ENCODE measurements around the gene NAA25.
"Not testable (repeated sequence)": the region's sequence is repeated elsewhere in the genome, so short reads cannot be mapped to it uniquely, and the experiment has no call there.

NAA25 gene

DNA sequence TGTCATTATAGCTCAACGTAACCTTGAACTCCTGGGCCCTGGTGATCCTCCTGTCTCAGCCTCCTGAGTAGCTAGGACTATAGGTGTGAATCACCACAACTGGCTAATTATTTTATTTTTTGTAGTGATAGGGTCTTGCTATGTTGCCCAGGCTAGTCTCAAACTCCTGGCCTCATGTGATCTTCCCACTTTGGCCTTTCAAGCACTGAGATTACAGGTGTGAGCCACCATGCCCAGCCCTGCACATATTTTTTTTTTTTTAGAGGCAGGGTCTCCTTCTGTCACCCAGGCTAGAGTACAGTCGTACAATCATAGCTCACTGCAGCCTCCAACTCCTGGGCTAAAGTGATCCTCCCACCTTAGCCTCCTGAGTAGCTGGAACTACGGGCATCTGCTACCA, 104.5 kb downstream of the NAA25 start (continued):
- no peak for TF ChIP-seq CSRNP3 (CRISPR knock-in tag; IDR thresholded peaks at IDR 0.05)
- TF ChIP-seq GLIS3 (CRISPR knock-in tag; IDR thresholded peaks at IDR 0.05): no peak
- TF ChIP-seq ISL1 (CRISPR knock-in tag; IDR thresholded peaks at IDR 0.05): no peak
- TF ChIP-seq ZFP30 (CRISPR knock-in tag; IDR thresholded peaks at IDR 0.05): no peak
- no peak for TF ChIP-seq CSDC2 (CRISPR knock-in tag; IDR thresholded peaks at IDR 0.05)

- ATAC-seq: no peak
- peak; percentile 41 for TF ChIP-seq ISL1 (CRISPR knock-in tag; IDR thresholded peaks at IDR 0.05)
- TF ChIP-seq ESRRG (CRISPR knock-in tag; IDR thresholded peaks at IDR 0.05): no peak
These were observed 107.0 kb downstream of the NAA25 start for GRCh38 chr12:112001576-112001975.

DNA sequence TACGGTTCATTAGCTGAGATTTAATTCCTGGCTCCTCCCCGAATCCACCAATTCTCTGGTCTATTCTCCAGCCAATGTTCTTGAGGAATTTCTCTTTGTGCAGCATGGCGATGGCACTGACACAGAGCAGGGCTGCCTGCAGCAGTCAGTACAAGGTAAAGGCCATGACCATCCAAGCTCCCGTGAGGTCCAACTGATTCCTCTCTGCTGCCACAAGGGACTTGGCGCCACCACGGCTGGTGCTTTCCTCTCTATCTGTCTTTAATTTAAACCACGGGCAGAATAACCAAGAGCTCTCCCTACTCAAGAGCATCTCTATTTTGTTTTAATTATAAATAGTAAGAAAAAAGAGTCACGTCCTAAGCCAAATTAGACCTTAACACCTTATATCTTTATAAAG, 107.8 kb downstream of the NAA25 start:
- TF ChIP-seq ZNF8 (CRISPR knock-in tag; IDR thresholded peaks at IDR 0.05) (no peak), ZFP3 (CRISPR knock-in tag; IDR thresholded peaks at IDR 0.05) (no peak), SNAI2 (CRISPR knock-in tag; IDR thresholded peaks at IDR 0.05) (no peak), OSR1 (CRISPR knock-in tag; IDR thresholded peaks at IDR 0.05) (no peak)
- no peak for ATAC-seq

GRCh38 chr12:111999129-111999528, 109.5 kb downstream of the NAA25 start:
- ATAC-seq: not testable (repeated sequence)

GRCh38 chr12:111998015-111998414, 110.6 kb downstream of the NAA25 start:
- ATAC-seq: no peak
- no peak for TF ChIP-seq ESRRG (CRISPR knock-in tag; IDR thresholded peaks at IDR 0.05)
- TF ChIP-seq, protein P1, sequence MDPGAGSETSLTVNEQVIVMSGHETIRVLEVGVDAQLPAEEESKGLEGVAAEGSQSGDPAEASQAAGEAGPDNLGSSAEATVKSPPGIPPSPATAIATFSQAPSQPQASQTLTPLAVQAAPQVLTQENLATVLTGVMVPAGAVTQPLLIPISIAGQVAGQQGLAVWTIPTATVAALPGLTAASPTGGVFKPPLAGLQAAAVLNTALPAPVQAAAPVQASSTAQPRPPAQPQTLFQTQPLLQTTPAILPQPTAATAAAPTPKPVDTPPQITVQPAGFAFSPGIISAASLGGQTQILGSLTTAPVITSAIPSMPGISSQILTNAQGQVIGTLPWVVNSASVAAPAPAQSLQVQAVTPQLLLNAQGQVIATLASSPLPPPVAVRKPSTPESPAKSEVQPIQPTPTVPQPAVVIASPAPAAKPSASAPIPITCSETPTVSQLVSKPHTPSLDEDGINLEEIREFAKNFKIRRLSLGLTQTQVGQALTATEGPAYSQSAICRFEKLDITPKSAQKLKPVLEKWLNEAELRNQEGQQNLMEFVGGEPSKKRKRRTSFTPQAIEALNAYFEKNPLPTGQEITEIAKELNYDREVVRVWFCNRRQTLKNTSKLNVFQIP (CRISPR knock-in tag; IDR thresholded peaks at IDR 0.05; ENCODE audit: borderline replicate concordance, low read depth): no peak
- no peak for TF ChIP-seq CSDC2 (CRISPR knock-in tag; IDR thresholded peaks at IDR 0.05)
- TF ChIP-seq TSHZ2 (CRISPR knock-in tag; IDR thresholded peaks at IDR 0.05): no peak
- no peak for TF ChIP-seq PPARA (CRISPR knock-in tag; IDR thresholded peaks at IDR 0.05; ENCODE audit: borderline replicate concordance)
- no peak for TF ChIP-seq TOX (CRISPR knock-in tag; IDR thresholded peaks at IDR 0.05; ENCODE audit: borderline replicate concordance)
- no peak for TF ChIP-seq RARB (CRISPR knock-in tag; IDR thresholded peaks at IDR 0.05)
- TF ChIP-seq SNAI2 (CRISPR knock-in tag; IDR thresholded peaks at IDR 0.05): no peak
- no peak for TF ChIP-seq ZFP30 (CRISPR knock-in tag; IDR thresholded peaks at IDR 0.05)
- TF ChIP-seq OSR1 (CRISPR knock-in tag; IDR thresholded peaks at IDR 0.05): no peak
- no peak for TF ChIP-seq ZFP3 (CRISPR knock-in tag; IDR thresholded peaks at IDR 0.05)
- TF ChIP-seq ISL1 (CRISPR knock-in tag; IDR thresholded peaks at IDR 0.05): no peak
- TF ChIP-seq ARNTL (CRISPR knock-in tag; IDR thresholded peaks at IDR 0.05; ENCODE audit: borderline replicate concordance, low read depth): no peak
- TF ChIP-seq, protein P2, sequence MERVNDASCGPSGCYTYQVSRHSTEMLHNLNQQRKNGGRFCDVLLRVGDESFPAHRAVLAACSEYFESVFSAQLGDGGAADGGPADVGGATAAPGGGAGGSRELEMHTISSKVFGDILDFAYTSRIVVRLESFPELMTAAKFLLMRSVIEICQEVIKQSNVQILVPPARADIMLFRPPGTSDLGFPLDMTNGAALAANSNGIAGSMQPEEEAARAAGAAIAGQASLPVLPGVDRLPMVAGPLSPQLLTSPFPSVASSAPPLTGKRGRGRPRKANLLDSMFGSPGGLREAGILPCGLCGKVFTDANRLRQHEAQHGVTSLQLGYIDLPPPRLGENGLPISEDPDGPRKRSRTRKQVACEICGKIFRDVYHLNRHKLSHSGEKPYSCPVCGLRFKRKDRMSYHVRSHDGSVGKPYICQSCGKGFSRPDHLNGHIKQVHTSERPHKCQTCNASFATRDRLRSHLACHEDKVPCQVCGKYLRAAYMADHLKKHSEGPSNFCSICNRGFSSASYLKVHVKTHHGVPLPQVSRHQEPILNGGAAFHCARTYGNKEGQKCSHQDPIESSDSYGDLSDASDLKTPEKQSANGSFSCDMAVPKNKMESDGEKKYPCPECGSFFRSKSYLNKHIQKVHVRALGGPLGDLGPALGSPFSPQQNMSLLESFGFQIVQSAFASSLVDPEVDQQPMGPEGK (CRISPR knock-in tag; IDR thresholded peaks at IDR 0.05; ENCODE audit: borderline replicate concordance): no peak
- no peak for TF ChIP-seq ZNF70 (CRISPR knock-in tag; IDR thresholded peaks at IDR 0.05)
- TF ChIP-seq GLIS3 (CRISPR knock-in tag; IDR thresholded peaks at IDR 0.05): no peak
- no peak for TF ChIP-seq TCF4 (CRISPR knock-in tag; IDR thresholded peaks at IDR 0.05; ENCODE audit: borderline replicate concordance)
- no peak for TF ChIP-seq ZC3H10 (CRISPR knock-in tag; IDR thresholded peaks at IDR 0.05)
